Measurements from ENCODE around the gene HNMT. TPM values are rescaled to one million over a fixed set of nuclear protein-coding genes. Genes with fewer than 3 reads are reported as not detected.

HNMT gene
- total and polyA plus RNA-seq, 2 donors (not counting 1 experiment from before 2014, with no cell fraction given), result 0.24 TPM; not detected in 1

GRCh38 chr2:137942833-137943677 lies 21.2 kb upstream of the HNMT start:
- DNase-seq, result no peak
- peaks cover 10% of the 10 kb centered on the region for H3K27me3 Mint-ChIP-seq
- no peak overlapping the region for H3K27ac ChIP-seq (ENCODE audit: low read length in 2 of 2)
- intact Hi-C loops (cut with micrococcal nuclease), result no loop called here
- H3K4me3 Mint-ChIP-seq, result no peak overlapping the region
- H3K27me3 ChIP-seq (replicated peaks in 1 of 4; ENCODE audit: control extremely low read depth in 1 of 4, control insufficient read depth in 3 of 4, insufficient read depth in 4 of 4, low read length in 3 of 4), result no peaks in the 10 kb centered on the region
- no peaks in the 10 kb centered on the region for H3K4me1 ChIP-seq (ENCODE audit: control insufficient read depth in 2 of 2, insufficient read depth in 2 of 2, low read length in 2 of 2)
- H3K27ac Mint-ChIP-seq, result no peak overlapping the region
- no peaks in the 10 kb centered on the region for H3K9me3 ChIP-seq (ENCODE audit: control extremely low read depth in 1 of 3, control insufficient read depth in 2 of 3, insufficient read depth in 1 of 3, low read length in 2 of 3)
- H2AFZ ChIP-seq (ENCODE audit: insufficient read depth, low read depth, low read length, poor library complexity, severe bottlenecking), result no peak overlapping the region
- ChIA-PET POLR2A (no interaction called here), CTCF (no interaction called here)
- H3K4me3 ChIP-seq (ENCODE audit: control extremely low read depth in 1 of 5, extremely low read depth in 1 of 5, insufficient read depth in 1 of 5, low read depth in 2 of 5, low read length in 4 of 5), result no peak overlapping the region
- 84% methylated on average over 6 of the region's 6 CpGs for WGBS (ENCODE audit: insufficient coverage)
- no peak for ATAC-seq (ENCODE audit: low read depth)
- no peaks in the 10 kb centered on the region for H4K20me1 ChIP-seq (ENCODE audit: control insufficient read depth, insufficient read depth, low read length, poor library complexity, severe bottlenecking)
- H3K36me3 ChIP-seq (replicated peaks in 1 of 2; ENCODE audit: control extremely low read depth in 1 of 2, control insufficient read depth in 1 of 2, extremely low read depth in 1 of 2, insufficient read depth in 2 of 2, low read length in 1 of 2), result no peaks in the 10 kb centered on the region
- TF ChIP-seq EZH2 (IDR thresholded peaks at IDR 0.05; ENCODE audit: borderline replicate concordance, insufficient read depth, low read depth, low read length, poor library complexity, severe bottlenecking) (no peak), CTCF (IDR thresholded peaks at IDR 0.05) (no peak)
- no peaks in the 10 kb centered on the region for H3K79me2 ChIP-seq (ENCODE audit: control insufficient read depth, insufficient read depth, low read length)
- H3K9me3 Mint-ChIP-seq (ENCODE audit: insufficient read depth), result no peaks in the 10 kb centered on the region
- no peak overlapping the region for H3K9ac ChIP-seq (ENCODE audit: low read length)
- no peak overlapping the region for H3K4me2 ChIP-seq (replicated peaks; ENCODE audit: low read depth, low read length, poor library complexity, severe bottlenecking)
- H3K4me1 Mint-ChIP-seq, result no peaks in the 10 kb centered on the region

- no peak overlapping the region for H3K4me3 ChIP-seq (ENCODE audit: control extremely low read depth in 1 of 5, extremely low read depth in 1 of 5, insufficient read depth in 1 of 5, low read depth in 2 of 5, low read length in 4 of 5)
- Mint-ChIP-seq H3K9me3 (ENCODE audit: insufficient read depth) (no peaks in the 10 kb centered on the region), H3K27ac (no peak overlapping the region), H3K4me3 (no peak overlapping the region), H3K4me1 (no peaks in the 10 kb centered on the region), H3K27me3 (peaks cover 10% of the 10 kb centered on the region)
- no peak overlapping the region for H3K27ac ChIP-seq (ENCODE audit: low read length in 2 of 2)
- H3K79me2 ChIP-seq (ENCODE audit: control insufficient read depth, insufficient read depth, low read length), result no peaks in the 10 kb centered on the region
- no peak overlapping the region for H2AFZ ChIP-seq (ENCODE audit: insufficient read depth, low read depth, low read length, poor library complexity, severe bottlenecking)
- H3K4me2 ChIP-seq (replicated peaks; ENCODE audit: low read depth, low read length, poor library complexity, severe bottlenecking), result no peak overlapping the region
- ChIA-PET POLR2A (no interaction called here), CTCF (interaction anchor here (0.5 kb wide), 1 partner anchor 592 kb away, joined by 3 read pairs; no protein-coding TSS in a partner anchor)
- no peaks in the 10 kb centered on the region for H3K4me1 ChIP-seq (ENCODE audit: control insufficient read depth in 2 of 2, insufficient read depth in 2 of 2, low read length in 2 of 2)
- H3K27me3 ChIP-seq (replicated peaks in 1 of 4; ENCODE audit: control extremely low read depth in 1 of 4, control insufficient read depth in 3 of 4, insufficient read depth in 4 of 4, low read length in 3 of 4), result no peaks in the 10 kb centered on the region
- TF ChIP-seq EZH2 (IDR thresholded peaks at IDR 0.05; ENCODE audit: borderline replicate concordance, insufficient read depth, low read depth, low read length, poor library complexity, severe bottlenecking) (no peak), CTCF (IDR thresholded peaks at IDR 0.05) (no peak)
- no peaks in the 10 kb centered on the region for H3K9me3 ChIP-seq (ENCODE audit: control extremely low read depth in 1 of 3, control insufficient read depth in 2 of 3, insufficient read depth in 1 of 3, low read length in 2 of 3)
- WGBS (ENCODE audit: insufficient coverage), result no CpG with 5 or more reads among the region's 2 CpGs
- intact Hi-C loops (cut with micrococcal nuclease), result no loop called here
- DNase-seq, result no peak
- no peak overlapping the region for H3K9ac ChIP-seq (ENCODE audit: low read length)
- H3K36me3 ChIP-seq (replicated peaks in 1 of 2; ENCODE audit: control extremely low read depth in 1 of 2, control insufficient read depth in 1 of 2, extremely low read depth in 1 of 2, insufficient read depth in 2 of 2, low read length in 1 of 2), result no peaks in the 10 kb centered on the region
- no peak for ATAC-seq (ENCODE audit: low read depth)
- H4K20me1 ChIP-seq (ENCODE audit: control insufficient read depth, insufficient read depth, low read length, poor library complexity, severe bottlenecking), result no peaks in the 10 kb centered on the region
Observed at GRCh38 chr2:137943678-137944347, 20.5 kb upstream of the HNMT start.

Measured in B cell (primary cell).